ENCODE data around the gene ST6GALNAC3.

DNA sequence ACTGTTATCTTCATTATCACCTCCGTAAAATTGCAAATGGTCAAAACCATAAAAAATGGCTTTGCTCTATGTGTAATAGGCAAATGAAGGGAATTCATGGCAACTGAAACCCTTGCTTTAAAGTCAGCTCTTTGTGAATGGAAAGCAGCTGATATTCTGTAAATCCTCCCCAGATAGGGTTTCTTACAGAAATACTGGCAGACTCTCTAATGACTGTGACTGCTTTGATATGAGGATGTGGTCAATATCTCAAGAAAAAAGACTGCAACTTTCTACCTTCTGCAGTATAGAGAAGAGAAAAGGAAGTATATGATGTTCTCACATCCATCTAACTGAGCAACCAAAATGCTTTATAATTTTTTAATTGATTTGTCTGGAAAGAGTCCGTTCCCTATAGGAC, 193.1 kb downstream of the ST6GALNAC3 start:
- TF ChIP-seq YY1 (tag by site-specific recombination; IDR thresholded peaks at IDR 0.05) (no peak), CTCF (tag by site-specific recombination; IDR thresholded peaks at IDR 0.05) (no peak), MYNN (tag by site-specific recombination; IDR thresholded peaks at IDR 0.05; ENCODE audit: borderline replicate concordance) (no peak), ZNF785 (tag by site-specific recombination; IDR thresholded peaks at IDR 0.05) (no peak), ZNF221 (tag by site-specific recombination; IDR thresholded peaks at IDR 0.05; ENCODE audit: borderline replicate concordance) (no peak), ZNF16 (tag by site-specific recombination; IDR thresholded peaks at IDR 0.05; ENCODE audit: low read depth) (no peak), TCF7L2 (IDR thresholded peaks at IDR 0.05; ENCODE audit: borderline replicate concordance, low read depth, low read length) (no peak), ZNF114 (tag by site-specific recombination; IDR thresholded peaks at IDR 0.05) (no peak), PBX3 (CRISPR knock-in tag; IDR thresholded peaks at IDR 0.05) (no peak), ZNF274 (IDR thresholded peaks at IDR 0.05; ENCODE audit: low read length) (no peak), ZNF274 (tag by site-specific recombination; IDR thresholded peaks at IDR 0.05; ENCODE audit: borderline replicate concordance) (no peak), ZNF768 (tag by site-specific recombination; IDR thresholded peaks at IDR 0.05) (no peak)
- TF ChIP-seq, protein P1, sequence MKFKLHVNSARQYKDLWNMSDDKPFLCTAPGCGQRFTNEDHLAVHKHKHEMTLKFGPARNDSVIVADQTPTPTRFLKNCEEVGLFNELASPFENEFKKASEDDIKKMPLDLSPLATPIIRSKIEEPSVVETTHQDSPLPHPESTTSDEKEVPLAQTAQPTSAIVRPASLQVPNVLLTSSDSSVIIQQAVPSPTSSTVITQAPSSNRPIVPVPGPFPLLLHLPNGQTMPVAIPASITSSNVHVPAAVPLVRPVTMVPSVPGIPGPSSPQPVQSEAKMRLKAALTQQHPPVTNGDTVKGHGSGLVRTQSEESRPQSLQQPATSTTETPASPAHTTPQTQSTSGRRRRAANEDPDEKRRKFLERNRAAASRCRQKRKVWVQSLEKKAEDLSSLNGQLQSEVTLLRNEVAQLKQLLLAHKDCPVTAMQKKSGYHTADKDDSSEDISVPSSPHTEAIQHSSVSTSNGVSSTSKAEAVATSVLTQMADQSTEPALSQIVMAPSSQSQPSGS (tag by site-specific recombination; IDR thresholded peaks at IDR 0.05; ENCODE audit: low read depth): no peak
- TF ChIP-seq, protein P2, sequence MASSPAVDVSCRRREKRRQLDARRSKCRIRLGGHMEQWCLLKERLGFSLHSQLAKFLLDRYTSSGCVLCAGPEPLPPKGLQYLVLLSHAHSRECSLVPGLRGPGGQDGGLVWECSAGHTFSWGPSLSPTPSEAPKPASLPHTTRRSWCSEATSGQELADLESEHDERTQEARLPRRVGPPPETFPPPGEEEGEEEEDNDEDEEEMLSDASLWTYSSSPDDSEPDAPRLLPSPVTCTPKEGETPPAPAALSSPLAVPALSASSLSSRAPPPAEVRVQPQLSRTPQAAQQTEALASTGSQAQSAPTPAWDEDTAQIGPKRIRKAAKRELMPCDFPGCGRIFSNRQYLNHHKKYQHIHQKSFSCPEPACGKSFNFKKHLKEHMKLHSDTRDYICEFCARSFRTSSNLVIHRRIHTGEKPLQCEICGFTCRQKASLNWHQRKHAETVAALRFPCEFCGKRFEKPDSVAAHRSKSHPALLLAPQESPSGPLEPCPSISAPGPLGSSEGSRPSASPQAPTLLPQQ (tag by site-specific recombination; IDR thresholded peaks at IDR 0.05): no peak
- TF ChIP-seq, protein P3, sequence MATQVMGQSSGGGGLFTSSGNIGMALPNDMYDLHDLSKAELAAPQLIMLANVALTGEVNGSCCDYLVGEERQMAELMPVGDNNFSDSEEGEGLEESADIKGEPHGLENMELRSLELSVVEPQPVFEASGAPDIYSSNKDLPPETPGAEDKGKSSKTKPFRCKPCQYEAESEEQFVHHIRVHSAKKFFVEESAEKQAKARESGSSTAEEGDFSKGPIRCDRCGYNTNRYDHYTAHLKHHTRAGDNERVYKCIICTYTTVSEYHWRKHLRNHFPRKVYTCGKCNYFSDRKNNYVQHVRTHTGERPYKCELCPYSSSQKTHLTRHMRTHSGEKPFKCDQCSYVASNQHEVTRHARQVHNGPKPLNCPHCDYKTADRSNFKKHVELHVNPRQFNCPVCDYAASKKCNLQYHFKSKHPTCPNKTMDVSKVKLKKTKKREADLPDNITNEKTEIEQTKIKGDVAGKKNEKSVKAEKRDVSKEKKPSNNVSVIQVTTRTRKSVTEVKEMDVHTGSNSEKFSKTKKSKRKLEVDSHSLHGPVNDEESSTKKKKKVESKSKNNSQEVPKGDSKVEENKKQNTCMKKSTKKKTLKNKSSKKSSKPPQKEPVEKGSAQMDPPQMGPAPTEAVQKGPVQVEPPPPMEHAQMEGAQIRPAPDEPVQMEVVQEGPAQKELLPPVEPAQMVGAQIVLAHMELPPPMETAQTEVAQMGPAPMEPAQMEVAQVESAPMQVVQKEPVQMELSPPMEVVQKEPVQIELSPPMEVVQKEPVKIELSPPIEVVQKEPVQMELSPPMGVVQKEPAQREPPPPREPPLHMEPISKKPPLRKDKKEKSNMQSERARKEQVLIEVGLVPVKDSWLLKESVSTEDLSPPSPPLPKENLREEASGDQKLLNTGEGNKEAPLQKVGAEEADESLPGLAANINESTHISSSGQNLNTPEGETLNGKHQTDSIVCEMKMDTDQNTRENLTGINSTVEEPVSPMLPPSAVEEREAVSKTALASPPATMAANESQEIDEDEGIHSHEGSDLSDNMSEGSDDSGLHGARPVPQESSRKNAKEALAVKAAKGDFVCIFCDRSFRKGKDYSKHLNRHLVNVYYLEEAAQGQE (tag by site-specific recombination; IDR thresholded peaks at IDR 0.05): no peak

Measured in HEK293 (cell line).